Loucy (cell line): ENCODE results near the gene CPZ.

Experiments used
- H2AFZ ChIP-seq: fragments of 200-600 bp; sonication (generic); 2 replicates; pipeline ENCODE4 v1.6.0; 2016; ENCODE audit warnings: antibody characterized with exemption, mild to moderate bottlenecking, low read length, moderate library complexity
- H3F3A ChIP-seq: fragments of 200-600 bp; 2 replicates; pipeline ENCODE4 v1.6.0; 2016; ENCODE audit warnings: antibody characterized with exemption, low read depth, mild to moderate bottlenecking
- H3K27me3 ChIP-seq: fragments of 200-600 bp; sonication (generic); 2 replicates; pipeline ENCODE4 v1.6.1; 2014; ENCODE audit warnings: low read length, mild to moderate bottlenecking; ENCODE audit not compliant: insufficient read depth, poor library complexity, severe bottlenecking
- H3K36me3 ChIP-seq: fragments of 200-600 bp; sonication (generic); 2 replicates; pipeline ENCODE4 v1.6.1; 2016; ENCODE audit warnings: low read length; ENCODE audit not compliant: insufficient read depth
- H3K4me1 ChIP-seq: fragments of 200-600 bp; sonication (generic); 2 replicates; pipeline ENCODE4 v1.5.1; 2014; ENCODE audit warnings: low read length, mild to moderate bottlenecking; ENCODE audit not compliant: insufficient read depth, poor library complexity, severe bottlenecking
- H3K4me2 ChIP-seq: fragments of 200-600 bp; sonication (generic); 2 replicates; pipeline ENCODE4 v1.6.0; 2014; ENCODE audit warnings: antibody characterized with exemption, low read length, low read depth, mild to moderate bottlenecking; ENCODE audit not compliant: poor library complexity, severe bottlenecking
- H3K4me3 ChIP-seq: fragments of 200-600 bp; sonication (generic); 2 replicates; pipeline ENCODE4 v1.5.1; 2014; ENCODE audit warnings: low read length, mild to moderate bottlenecking, mixed read lengths; ENCODE audit not compliant: poor library complexity, severe bottlenecking
- H3K79me2 ChIP-seq: fragments of 200-600 bp; sonication (generic); 2 replicates; pipeline ENCODE4 v1.6.1; 2014; ENCODE audit warnings: low read length; ENCODE audit not compliant: insufficient read depth
- H3K9ac ChIP-seq: fragments of 200-600 bp; sonication (generic); 2 replicates; pipeline ENCODE4 v1.6.0; 2014; ENCODE audit warnings: mild to moderate bottlenecking, low read depth, low read length, moderate library complexity; ENCODE audit not compliant: poor library complexity, severe bottlenecking
- H3K9me2 ChIP-seq: fragments of 200-600 bp; sonication (generic); replicated peaks from 2 replicates; pipeline ENCODE4 v1.6.1; 2016; ENCODE audit warnings: low read depth, low read length, mixed read lengths
- H3K9me3 ChIP-seq: fragments of 200-600 bp; sonication (generic); 2 replicates; pipeline ENCODE4 v1.6.1; 2014; ENCODE audit warnings: mild to moderate bottlenecking, antibody characterized with exemption, low read length, low read depth; ENCODE audit not compliant: insufficient read depth
- H4K20me1 ChIP-seq: fragments of 200-600 bp; sonication (generic); 2 replicates; pipeline ENCODE4 v1.6.0; 2014; ENCODE audit warnings: antibody characterized with exemption, low read length, mild to moderate bottlenecking; ENCODE audit not compliant: insufficient read depth, poor library complexity, severe bottlenecking
- CTCF ChIP-seq: fragments of 200-600 bp; sonication (generic); conservative IDR thresholded peaks from 2 replicates; pipeline ENCODE4 v1.5.1; 2014; ENCODE audit warnings: mild to moderate bottlenecking, antibody characterized with exemption, low read length
- EZH2phosphoT487 ChIP-seq: fragments of 200-600 bp; IDR thresholded peaks from 2 replicates; pipeline ENCODE4 v1.6.1; 2018; ENCODE audit warnings: antibody characterized with exemption, mild to moderate bottlenecking, moderate library complexity, borderline replicate concordance

The CPZ gene

DNA sequence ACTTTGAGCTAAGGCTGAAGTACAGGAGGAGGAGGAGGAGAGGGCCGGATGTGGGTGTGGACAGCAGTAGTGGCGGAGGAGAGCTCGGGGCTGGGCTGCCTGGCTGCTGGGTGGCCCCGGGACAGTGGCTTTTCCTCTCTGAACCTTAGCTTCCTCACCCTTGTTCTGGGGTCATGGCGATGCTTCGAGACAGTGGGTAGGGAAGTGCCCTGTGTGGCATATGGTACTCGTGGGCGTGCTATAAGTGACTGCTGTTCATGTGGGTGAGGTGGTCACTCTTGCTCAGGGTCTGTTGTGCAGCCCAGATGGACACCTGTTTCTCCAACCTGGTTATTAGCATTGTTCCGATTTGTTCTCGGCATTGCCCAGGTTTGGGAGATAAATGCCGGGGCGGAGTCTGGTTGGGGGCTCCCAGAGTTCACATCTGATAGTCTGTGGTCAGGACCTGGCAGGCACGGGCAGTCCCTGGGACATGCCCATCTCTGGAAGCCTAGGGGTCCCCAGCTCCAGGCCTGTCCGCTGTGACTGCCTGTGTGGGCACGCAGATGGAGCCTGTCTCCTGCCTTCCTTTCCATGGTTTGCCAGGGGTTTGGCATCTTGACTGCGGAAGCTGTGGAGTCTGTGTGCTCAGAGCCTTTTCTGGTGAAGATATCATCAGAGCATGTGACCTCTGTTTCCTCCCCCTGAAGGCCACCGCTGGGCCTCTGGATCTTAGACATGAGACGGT is 4.9 kb upstream of the CPZ start:
- Histone ChIP-seq H3K9ac (no peak overlapping the region), H3F3A (no peaks in the 10 kb centered on the region), H3K27me3 (no peaks in the 10 kb centered on the region)

GRCh38 chr4:8588196-8588470 is 4.4 kb upstream of the CPZ start:
- H3K36me3 ChIP-seq, result no peaks in the 10 kb centered on the region
- H3K9ac ChIP-seq, result no peak overlapping the region
- no peaks in the 10 kb centered on the region for H3K4me1 ChIP-seq
- no peaks in the 10 kb centered on the region for H3K9me2 ChIP-seq
- no peaks in the 10 kb centered on the region for H3F3A ChIP-seq
- no peaks in the 10 kb centered on the region for H3K27me3 ChIP-seq
- no peak for TF ChIP-seq CTCF
- TF ChIP-seq EZH2phosphoT487, result no peak
- no peak overlapping the region for H2AFZ ChIP-seq
- H3K4me3 ChIP-seq, result no peak overlapping the region
- H4K20me1 ChIP-seq, result no peaks in the 10 kb centered on the region
- H3K4me2 ChIP-seq, result no peak overlapping the region
- H3K9me3 ChIP-seq, result peaks cover 7% of the 10 kb centered on the region; the same call in 1 of the 2 replicates
- no peaks in the 10 kb centered on the region for H3K79me2 ChIP-seq

More for the DNA sequence above, 4.9 kb upstream of the CPZ start:
- Histone ChIP-seq H3K36me3 (no peaks in the 10 kb centered on the region), H3K4me1 (no peaks in the 10 kb centered on the region), H3K79me2 (no peaks in the 10 kb centered on the region), H2AFZ (no peak overlapping the region), H3K4me2 (no peak overlapping the region), H4K20me1 (no peaks in the 10 kb centered on the region), H3K4me3 (no peak overlapping the region), H3K9me2 (no peaks in the 10 kb centered on the region), H3K9me3 (peaks cover 7% of the 10 kb centered on the region; the same call in 1 of the 2 replicates)
- TF ChIP-seq EZH2phosphoT487 (no peak), CTCF (no peak)

DNA sequence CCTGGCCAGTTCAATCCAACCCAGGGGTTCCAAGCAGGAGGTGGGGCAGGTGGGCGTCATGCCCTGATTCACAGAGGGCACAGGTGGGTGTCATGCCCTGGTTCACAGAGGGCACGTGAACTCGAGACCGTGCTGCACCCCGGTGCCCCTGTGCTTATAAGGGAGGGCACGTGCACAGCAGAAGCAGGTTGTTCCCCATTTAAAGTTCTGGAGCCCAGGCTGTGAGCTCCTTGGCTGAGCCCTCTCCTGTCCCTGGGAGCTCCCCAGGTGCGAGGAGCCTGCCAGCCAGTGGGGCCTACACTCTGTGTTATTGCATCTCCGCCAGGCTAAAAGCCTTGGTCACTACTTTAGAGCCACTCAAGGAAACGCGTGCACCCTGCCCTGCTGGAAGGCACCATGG is 3.2 kb upstream of the CPZ start:
- Histone ChIP-seq H3K4me2 (no peak overlapping the region), H3K9me2 (no peaks in the 10 kb centered on the region), H3K9me3 (peaks cover 7% of the 10 kb centered on the region; the same call in 1 of the 2 replicates), H3K4me1 (no peaks in the 10 kb centered on the region), H3K79me2 (no peaks in the 10 kb centered on the region), H4K20me1 (no peaks in the 10 kb centered on the region), H3K4me3 (no peak overlapping the region), H2AFZ (no peak overlapping the region), H3F3A (no peaks in the 10 kb centered on the region), H3K36me3 (no peaks in the 10 kb centered on the region), H3K27me3 (no peaks in the 10 kb centered on the region), H3K9ac (no peak overlapping the region)
- no peak for TF ChIP-seq EZH2phosphoT487
- no peak for TF ChIP-seq CTCF
